Cardiac fibroblast (primary cell): ENCODE data around the gene ZNF23.

Experiments used
- DNase-seq, 2 donors: peaks; one replicate each; pipeline versions ENCODE4 v3.0.0 to v3.0.0-alpha.2; 2010; ENCODE audit warnings: low read depth in 2 of 2
- H3K4me3 ChIP-seq, 2 donors: replicated peaks in 1 of 2; 1 replicate in 1 of 2; 2 replicates in 1 of 2; pipeline ENCODE4 v1.5.1; 2011; ENCODE audit warnings: low read depth in 2 of 2, low read length in 2 of 2, mild to moderate bottlenecking in 2 of 2, moderate library complexity in 1 of 2
- TF ChIP-seq, protein P1 (sequence below): IDR thresholded peaks from one replicate; pipeline ENCODE4 v1.5.1; 2011; ENCODE audit warnings: low read depth, mild to moderate bottlenecking, low read length, inconsistent platforms

Gene ZNF23

DNA sequence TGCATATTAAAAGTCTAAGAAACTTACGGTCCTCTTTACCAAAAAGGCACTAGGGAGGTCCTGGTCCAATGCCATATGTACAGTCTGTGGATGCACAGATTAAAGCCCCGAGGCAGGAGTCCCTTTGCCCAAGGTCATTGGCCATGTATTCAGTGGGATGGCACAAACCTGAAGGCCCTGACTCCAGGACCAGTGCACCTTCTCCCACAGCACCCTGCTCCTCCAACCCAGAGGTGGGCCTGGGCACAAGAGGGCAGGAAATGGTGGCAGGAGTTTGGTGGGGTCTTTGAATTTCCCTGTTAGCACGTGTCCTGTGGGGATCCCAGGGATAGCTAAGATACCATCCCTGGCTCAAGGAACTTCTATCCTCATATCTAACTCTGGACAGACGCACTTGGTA, 48.7 kb downstream of the ZNF23 start:
- H3K4me3 ChIP-seq: no peak overlapping the region
- TF ChIP-seq, protein P1, sequence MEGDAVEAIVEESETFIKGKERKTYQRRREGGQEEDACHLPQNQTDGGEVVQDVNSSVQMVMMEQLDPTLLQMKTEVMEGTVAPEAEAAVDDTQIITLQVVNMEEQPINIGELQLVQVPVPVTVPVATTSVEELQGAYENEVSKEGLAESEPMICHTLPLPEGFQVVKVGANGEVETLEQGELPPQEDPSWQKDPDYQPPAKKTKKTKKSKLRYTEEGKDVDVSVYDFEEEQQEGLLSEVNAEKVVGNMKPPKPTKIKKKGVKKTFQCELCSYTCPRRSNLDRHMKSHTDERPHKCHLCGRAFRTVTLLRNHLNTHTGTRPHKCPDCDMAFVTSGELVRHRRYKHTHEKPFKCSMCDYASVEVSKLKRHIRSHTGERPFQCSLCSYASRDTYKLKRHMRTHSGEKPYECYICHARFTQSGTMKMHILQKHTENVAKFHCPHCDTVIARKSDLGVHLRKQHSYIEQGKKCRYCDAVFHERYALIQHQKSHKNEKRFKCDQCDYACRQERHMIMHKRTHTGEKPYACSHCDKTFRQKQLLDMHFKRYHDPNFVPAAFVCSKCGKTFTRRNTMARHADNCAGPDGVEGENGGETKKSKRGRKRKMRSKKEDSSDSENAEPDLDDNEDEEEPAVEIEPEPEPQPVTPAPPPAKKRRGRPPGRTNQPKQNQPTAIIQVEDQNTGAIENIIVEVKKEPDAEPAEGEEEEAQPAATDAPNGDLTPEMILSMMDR: no peak
- DNase-seq: no peak

DNA sequence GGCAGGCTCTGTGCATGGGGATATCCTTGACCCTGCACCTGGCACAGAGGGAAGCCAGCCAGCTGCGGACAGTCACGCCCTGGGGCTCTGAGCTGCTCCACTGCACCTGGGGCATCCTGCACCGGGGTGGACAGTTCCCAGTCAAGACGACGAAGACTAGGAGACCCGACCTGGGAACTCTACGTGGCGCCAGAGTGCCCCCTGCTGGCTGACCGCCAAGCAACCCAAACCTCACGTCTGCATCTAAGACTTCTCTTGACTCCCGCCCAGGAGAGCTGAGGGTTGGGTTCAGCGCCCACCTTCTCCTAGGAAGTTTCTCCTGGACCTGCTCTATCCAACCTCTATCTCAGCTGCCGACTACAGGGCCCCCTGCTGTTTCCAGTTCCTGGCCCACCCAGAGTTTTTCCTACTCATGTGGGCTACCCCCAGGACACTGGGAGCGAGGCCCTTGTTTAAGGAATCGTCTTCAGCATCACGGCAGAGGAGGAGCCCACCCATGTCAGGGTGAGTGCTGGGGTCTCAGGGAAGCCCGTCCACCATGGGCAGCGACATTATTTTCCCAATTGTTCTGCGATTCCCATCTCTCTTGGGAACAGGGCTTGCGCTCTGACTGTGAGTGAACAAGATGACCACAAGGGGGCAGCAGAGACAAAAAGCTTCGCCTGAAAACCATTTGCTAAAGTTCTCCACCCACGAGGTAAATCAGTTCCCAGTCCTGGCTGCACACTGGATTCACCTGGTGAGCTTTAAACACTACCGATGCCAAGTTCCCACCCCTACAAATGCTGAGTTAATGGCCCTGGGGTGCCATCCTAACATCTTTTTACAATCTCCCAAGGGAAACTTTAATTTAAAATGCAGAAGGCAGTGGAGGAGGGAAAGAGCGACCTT, 49.5 kb downstream of the ZNF23 start:
- TF ChIP-seq, protein P1: peak; percentile 79
- no peak overlapping the region for H3K4me3 ChIP-seq
- DNase-seq: peak; percentile 75 to 78

DNA sequence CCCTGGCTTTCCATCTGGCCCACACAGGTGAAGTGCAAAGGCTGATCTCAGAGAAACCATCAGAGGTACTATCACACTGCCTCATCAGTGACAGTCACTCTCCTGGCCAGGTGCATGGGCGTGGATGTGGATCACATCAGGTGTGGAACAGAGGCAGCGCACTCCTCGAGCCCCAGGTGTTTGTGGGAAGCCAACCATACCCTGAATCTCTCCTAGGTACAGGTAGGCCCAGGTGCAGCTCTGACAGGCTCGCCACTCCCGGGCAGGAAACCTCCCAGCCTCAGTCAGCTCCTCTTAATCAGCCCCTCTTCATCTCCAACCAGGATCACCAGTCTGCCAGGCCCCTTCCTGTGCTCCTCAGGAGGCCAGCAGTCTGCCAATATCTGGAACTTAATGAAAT, 51.9 kb downstream of the ZNF23 start:
- no peak for DNase-seq
- TF ChIP-seq, protein P1: no peak
- no peak overlapping the region for H3K4me3 ChIP-seq

DNA sequence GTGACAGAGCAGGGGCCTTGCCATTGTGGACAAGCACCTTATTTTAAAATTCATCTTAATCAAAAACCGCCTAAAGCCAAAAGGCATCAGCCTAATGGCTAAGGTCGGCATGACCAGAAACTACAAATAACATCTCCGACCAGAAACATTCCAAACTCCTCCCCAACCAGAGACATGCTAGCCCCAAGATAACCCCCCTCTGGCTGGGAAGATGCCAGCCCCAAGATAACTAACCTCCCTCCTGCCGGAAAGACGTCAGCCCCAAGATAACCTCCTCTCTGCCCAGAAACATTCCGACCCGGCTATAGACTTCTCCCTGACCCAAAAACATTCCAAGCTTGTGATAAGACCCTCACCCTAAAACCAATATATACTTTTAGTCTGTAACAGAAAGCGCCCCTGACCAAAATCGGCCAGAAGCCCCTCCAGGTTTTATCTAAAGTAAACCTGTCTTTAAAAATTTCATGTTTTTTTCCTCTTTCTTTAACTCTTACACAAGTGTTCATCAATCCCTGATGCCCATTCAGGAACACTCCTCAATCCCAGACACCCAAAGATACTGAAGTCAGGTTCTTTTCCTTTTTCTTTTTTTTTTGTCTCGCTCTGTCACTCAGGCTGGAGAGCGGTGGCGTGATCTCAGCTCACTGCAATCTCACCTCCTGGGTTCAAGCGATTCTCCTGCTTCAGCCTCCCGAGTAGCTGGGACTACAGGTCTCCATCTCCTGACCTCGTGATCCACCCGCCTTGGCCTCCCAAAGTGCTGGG, 52.9 kb downstream of the ZNF23 start:
- TF ChIP-seq, protein P1: no peak
- DNase-seq: peak in 1 of 2 donors; percentile 29
- no peak overlapping the region for H3K4me3 ChIP-seq

DNA sequence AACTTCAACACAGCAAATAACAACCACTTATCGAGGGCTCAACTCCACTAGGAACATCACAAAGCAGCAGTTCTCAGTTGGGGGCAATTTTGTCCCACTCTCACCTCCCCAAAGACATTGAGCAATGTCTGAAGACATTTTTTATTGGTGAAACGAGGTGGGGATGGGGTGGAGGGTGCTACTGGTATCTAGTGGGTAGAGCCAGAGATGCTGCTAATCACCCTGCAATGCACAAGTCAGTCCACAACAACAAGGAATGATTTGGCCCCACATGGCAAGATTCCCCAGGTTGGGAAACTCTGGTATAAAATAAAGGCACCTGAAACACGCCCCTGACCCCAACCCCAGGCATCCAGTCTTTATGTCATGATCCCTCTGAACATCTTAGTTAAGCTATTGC, 53.5 kb downstream of the ZNF23 start:
- H3K4me3 ChIP-seq: no peak overlapping the region
- no peak for DNase-seq
- TF ChIP-seq, protein P1: no peak

DNA sequence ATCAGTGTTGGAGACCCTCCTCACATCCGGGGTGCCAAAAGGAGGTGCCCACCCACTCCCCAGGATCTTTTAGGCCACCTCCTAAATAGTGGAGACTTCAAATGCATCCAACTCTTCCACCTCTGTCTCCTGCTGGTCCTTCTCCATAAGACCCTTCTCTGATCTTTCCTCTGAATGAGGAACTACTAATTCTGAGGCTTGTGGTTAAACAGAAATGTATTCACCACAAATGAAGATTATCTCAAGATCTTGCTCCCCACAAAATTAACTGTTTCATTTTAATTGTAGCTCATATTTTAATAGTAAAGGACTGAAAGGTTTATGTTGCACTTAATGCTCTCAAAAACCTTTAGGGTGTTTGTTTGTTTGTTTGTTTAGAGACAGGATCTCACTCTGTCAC, 54.3 kb downstream of the ZNF23 start:
- TF ChIP-seq, protein P1: no peak
- no peak overlapping the region for H3K4me3 ChIP-seq
- no peak for DNase-seq
